Trophoblast cell (in vitro differentiated cells and primary cell): ENCODE data around the gene PTPRN2.

Source experiments
- DNase-seq, 2 donors: peaks; one replicate each; pipeline ENCODE4 v3.0.0-alpha.2; 2016
- H2AFZ ChIP-seq: 2 replicates; pipeline ENCODE4 v1.6.1; 2013; ENCODE audit warnings: low read length, moderate library complexity, mild to moderate bottlenecking; ENCODE audit not compliant: insufficient read depth, poor library complexity
- H2AK5ac ChIP-seq: 2 replicates; pipeline ENCODE4 v1.6.1; 2013; ENCODE audit warnings: mild to moderate bottlenecking, low read length
- H2BK120ac ChIP-seq: 2 replicates; pipeline ENCODE4 v1.6.1; 2013; ENCODE audit warnings: low read length, mild to moderate bottlenecking, moderate library complexity; ENCODE audit not compliant: insufficient read depth, poor library complexity
- H2BK12ac ChIP-seq: 2 replicates; pipeline ENCODE4 v1.6.1; 2013; ENCODE audit warnings: mild to moderate bottlenecking, low read length, moderate library complexity
- H2BK5ac ChIP-seq: 2 replicates; pipeline ENCODE4 v1.6.1; 2013; ENCODE audit warnings: low read length, low read depth, moderate library complexity, mild to moderate bottlenecking; ENCODE audit not compliant: poor library complexity
- H3K14ac ChIP-seq: 2 replicates; pipeline ENCODE4 v1.6.1; 2013; ENCODE audit warnings: mild to moderate bottlenecking, low read length
- H3K18ac ChIP-seq: 2 replicates; pipeline ENCODE4 v1.6.1; 2013; ENCODE audit warnings: mild to moderate bottlenecking, low read length
- H3K23ac ChIP-seq: 2 replicates; pipeline ENCODE4 v1.6.1; 2013; ENCODE audit warnings: low read length
- H3K27ac ChIP-seq: 2 replicates; pipeline ENCODE4 v1.5.1; 2013; ENCODE audit warnings: low read depth, mild to moderate bottlenecking, inconsistent platforms, low read length, moderate library complexity
- H3K27me3 ChIP-seq: 2 replicates; pipeline ENCODE4 v1.6.1; 2013; ENCODE audit warnings: inconsistent platforms, mild to moderate bottlenecking, low read length, moderate library complexity; ENCODE audit not compliant: insufficient read depth
- H3K36me3 ChIP-seq, 2 experiments: 1 replicate in 1 of 2; 2 replicates in 1 of 2; pipeline ENCODE4 v1.6.1; 2013; ENCODE audit warnings: low read length in 2 of 2, mild to moderate bottlenecking in 2 of 2, moderate library complexity in 1 of 2; ENCODE audit not compliant: insufficient read depth in 2 of 2, control insufficient read depth in 1 of 2
- H3K4ac ChIP-seq: 2 replicates; pipeline ENCODE4 v1.6.1; 2013; ENCODE audit warnings: low read depth, mild to moderate bottlenecking, low read length, moderate library complexity
- H3K4me1 ChIP-seq, 2 experiments: 1 replicate in 1 of 2; 2 replicates in 1 of 2; pipeline ENCODE4 v1.6.1; 2013; ENCODE audit warnings: low read length in 2 of 2, mild to moderate bottlenecking in 2 of 2, moderate library complexity in 1 of 2; ENCODE audit not compliant: insufficient read depth in 2 of 2, control insufficient read depth in 1 of 2
- H3K4me2 ChIP-seq: 2 replicates; pipeline ENCODE4 v1.6.1; 2013; ENCODE audit warnings: inconsistent platforms, mild to moderate bottlenecking, low read length, moderate library complexity
- H3K4me3 ChIP-seq: 2 replicates; pipeline ENCODE4 v1.5.1; 2013; ENCODE audit warnings: mild to moderate bottlenecking, low read depth, low read length, inconsistent platforms
- H3K79me1 ChIP-seq: one replicate; pipeline ENCODE4 v1.6.1; 2013; ENCODE audit warnings: low read length
- H3K79me2 ChIP-seq: 2 replicates; pipeline ENCODE4 v1.6.1; 2013; ENCODE audit warnings: low read length, mild to moderate bottlenecking; ENCODE audit not compliant: control insufficient read depth, insufficient read depth, poor library complexity
- H3K9ac ChIP-seq: 2 replicates; pipeline ENCODE4 v1.6.1; 2013; ENCODE audit warnings: mild to moderate bottlenecking, low read length
- H3K9me3 ChIP-seq: 2 replicates; pipeline ENCODE4 v1.6.1; 2013; ENCODE audit warnings: low read depth, mild to moderate bottlenecking, control low read depth, inconsistent platforms, low read length; ENCODE audit not compliant: insufficient read depth
- H4K12ac ChIP-seq: 2 replicates; pipeline ENCODE4 v1.6.1; 2013; ENCODE audit warnings: low read depth, mild to moderate bottlenecking, low read length, moderate library complexity
- H4K8ac ChIP-seq: 2 replicates; pipeline ENCODE4 v1.6.1; 2013; ENCODE audit warnings: low read depth, mild to moderate bottlenecking, low read length, moderate library complexity
- H4K91ac ChIP-seq: one replicate; pipeline ENCODE4 v1.6.1; 2013; ENCODE audit warnings: low read depth, mild to moderate bottlenecking, low read length, moderate library complexity
- WGBS: extraction: QIAGEN DNeasy Blood & Tissue Kit; methylation state at CpG from one replicate; pipeline ENCODE4 v1.1.7; 2013; ENCODE audit warnings: missing lambda C conversion rate; ENCODE audit not compliant: insufficient read length, insufficient coverage; ENCODE audit errors: extremely low coverage; 5-methylcytosine and 5-hydroxymethylcytosine counted together

The PTPRN2 gene

DNA sequence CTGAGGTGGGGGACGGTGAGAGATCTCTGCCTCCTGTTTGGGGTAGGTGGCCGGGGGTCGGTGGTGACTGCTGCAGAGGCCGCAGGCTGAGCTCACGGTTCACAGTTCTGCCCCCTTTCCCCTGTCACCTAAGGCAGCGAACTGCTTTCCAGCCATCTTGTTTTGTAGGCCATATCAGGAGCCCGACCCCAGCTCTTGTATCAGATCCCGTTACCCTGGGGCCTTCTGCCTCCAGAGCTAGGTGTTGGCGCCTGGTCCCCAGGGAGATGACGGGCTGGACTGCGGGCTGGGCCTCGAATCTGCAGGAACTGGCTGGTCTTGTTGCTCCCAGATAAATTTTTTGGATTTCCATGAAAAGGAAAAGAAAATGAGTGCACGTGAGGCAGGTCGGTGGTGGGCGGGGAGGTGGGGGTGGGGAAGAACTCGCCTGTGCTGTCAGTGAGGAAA is 1067.8 kb downstream of the PTPRN2 start:
- H3K79me1 ChIP-seq, result no peaks in the 10 kb centered on the region
- no peak overlapping the region for H3K27ac ChIP-seq
- H3K9me3 ChIP-seq, result no peaks in the 10 kb centered on the region
- no peaks in the 10 kb centered on the region for H3K27me3 ChIP-seq
- no peak for DNase-seq
- H3K18ac ChIP-seq, result no peak overlapping the region
- H3K4ac ChIP-seq, result no peak overlapping the region
- no peak overlapping the region for H4K91ac ChIP-seq
- H3K79me2 ChIP-seq, result no peaks in the 10 kb centered on the region
- H3K4me1 ChIP-seq, result no peaks in the 10 kb centered on the region
- H3K14ac ChIP-seq, result no peak overlapping the region
- H2BK12ac ChIP-seq, result no peak overlapping the region
- no peak overlapping the region for H4K12ac ChIP-seq
- WGBS, result no CpG with 5 or more reads among the region's 16 CpGs
- H4K8ac ChIP-seq, result no peak overlapping the region
- H2AFZ ChIP-seq, result no peak overlapping the region
- H2BK120ac ChIP-seq, result no peak overlapping the region
- H2BK5ac ChIP-seq, result no peak overlapping the region
- no peaks in the 10 kb centered on the region for H3K36me3 ChIP-seq
- H3K23ac ChIP-seq, result no peak overlapping the region
- H3K4me3 ChIP-seq, result no peak overlapping the region
- H3K4me2 ChIP-seq, result no peak overlapping the region
- H3K9ac ChIP-seq, result no peak overlapping the region
- no peak overlapping the region for H2AK5ac ChIP-seq

DNA sequence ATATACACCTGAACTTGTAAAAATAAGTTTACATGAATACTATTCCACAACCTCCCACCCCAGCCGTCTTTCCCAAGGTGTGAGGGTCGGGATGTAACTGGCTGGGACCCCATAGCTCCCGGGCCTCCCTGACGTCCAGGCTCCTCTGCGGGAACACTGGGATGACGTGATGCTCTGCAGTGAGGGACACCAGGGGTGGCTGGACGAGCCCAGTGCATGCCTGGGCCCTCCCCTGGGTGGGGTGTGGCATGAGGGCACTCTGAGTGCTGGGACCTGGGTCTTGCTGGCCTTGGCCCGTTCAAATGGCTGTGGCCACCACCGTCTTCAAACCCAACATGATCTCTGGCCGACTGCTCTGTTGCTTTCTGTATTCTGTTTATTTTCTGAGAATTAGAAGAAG is 1068.4 kb downstream of the PTPRN2 start:
- no peak overlapping the region for H3K4ac ChIP-seq
- H3K4me3 ChIP-seq, result no peak overlapping the region
- H3K18ac ChIP-seq, result no peak overlapping the region
- no peak for DNase-seq
- no peaks in the 10 kb centered on the region for H3K9me3 ChIP-seq
- no peak overlapping the region for H3K27ac ChIP-seq
- H3K23ac ChIP-seq, result no peak overlapping the region
- H2BK5ac ChIP-seq, result no peak overlapping the region
- H3K14ac ChIP-seq, result no peak overlapping the region
- no peak overlapping the region for H3K4me2 ChIP-seq
- no peaks in the 10 kb centered on the region for H3K79me2 ChIP-seq
- H2AFZ ChIP-seq, result no peak overlapping the region
- no peak overlapping the region for H3K9ac ChIP-seq
- no peak overlapping the region for H2BK12ac ChIP-seq
- H3K4me1 ChIP-seq, result no peaks in the 10 kb centered on the region
- H3K36me3 ChIP-seq, result no peaks in the 10 kb centered on the region
- no CpG with 5 or more reads among the region's 10 CpGs for WGBS
- H4K12ac ChIP-seq, result no peak overlapping the region
- no peak overlapping the region for H2BK120ac ChIP-seq
- no peaks in the 10 kb centered on the region for H3K79me1 ChIP-seq
- no peak overlapping the region for H4K8ac ChIP-seq
- no peak overlapping the region for H2AK5ac ChIP-seq
- no peak overlapping the region for H4K91ac ChIP-seq
- no peaks in the 10 kb centered on the region for H3K27me3 ChIP-seq

DNA sequence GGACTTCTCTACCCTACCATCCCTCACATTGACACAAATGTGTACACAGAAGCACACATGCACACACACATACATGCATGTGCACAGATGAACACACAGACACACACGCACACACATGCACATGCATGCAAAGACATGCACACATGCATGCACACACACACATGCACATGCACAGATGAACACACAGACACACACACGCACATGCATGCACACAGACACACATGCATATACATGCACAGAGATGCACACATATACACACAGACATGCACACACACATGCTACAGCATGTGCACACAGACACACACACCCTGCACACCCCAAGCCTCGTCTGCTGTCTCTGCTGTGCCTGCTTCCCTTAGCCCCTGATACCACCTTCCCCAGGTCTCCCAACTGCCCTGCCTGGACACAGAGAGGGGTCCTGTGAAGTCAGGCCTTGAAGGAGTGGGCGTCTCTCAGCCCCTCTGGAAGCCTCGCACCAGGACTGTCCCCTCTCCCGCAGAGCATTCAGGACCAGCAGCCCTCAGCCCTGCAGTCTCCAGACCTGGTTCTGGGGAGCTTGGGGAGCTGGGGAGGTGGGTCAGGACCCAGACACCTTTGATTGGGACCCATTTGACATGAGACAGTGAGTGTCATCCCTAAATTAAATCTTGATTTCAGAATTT is 1069.0 kb downstream of the PTPRN2 start:
- Histone ChIP-seq H4K91ac (no peak overlapping the region), H2AFZ (no peak overlapping the region), H3K79me1 (no peaks in the 10 kb centered on the region), H3K4me3 (no peak overlapping the region), H3K27me3 (no peaks in the 10 kb centered on the region), H3K14ac (no peak overlapping the region), H2BK12ac (no peak overlapping the region), H3K36me3 (no peaks in the 10 kb centered on the region), H3K9me3 (no peaks in the 10 kb centered on the region), H2BK5ac (no peak overlapping the region), H3K23ac (no peak overlapping the region), H3K4ac (no peak overlapping the region), H3K4me2 (no peak overlapping the region), H2AK5ac (no peak overlapping the region), H2BK120ac (no peak overlapping the region), H3K79me2 (no peaks in the 10 kb centered on the region), H4K12ac (no peak overlapping the region), H3K9ac (no peak overlapping the region), H3K27ac (no peak overlapping the region), H4K8ac (no peak overlapping the region), H3K18ac (no peak overlapping the region), H3K4me1 (no peaks in the 10 kb centered on the region)
- no peak for DNase-seq
- no CpG with 5 or more reads among the region's 6 CpGs for WGBS

DNA sequence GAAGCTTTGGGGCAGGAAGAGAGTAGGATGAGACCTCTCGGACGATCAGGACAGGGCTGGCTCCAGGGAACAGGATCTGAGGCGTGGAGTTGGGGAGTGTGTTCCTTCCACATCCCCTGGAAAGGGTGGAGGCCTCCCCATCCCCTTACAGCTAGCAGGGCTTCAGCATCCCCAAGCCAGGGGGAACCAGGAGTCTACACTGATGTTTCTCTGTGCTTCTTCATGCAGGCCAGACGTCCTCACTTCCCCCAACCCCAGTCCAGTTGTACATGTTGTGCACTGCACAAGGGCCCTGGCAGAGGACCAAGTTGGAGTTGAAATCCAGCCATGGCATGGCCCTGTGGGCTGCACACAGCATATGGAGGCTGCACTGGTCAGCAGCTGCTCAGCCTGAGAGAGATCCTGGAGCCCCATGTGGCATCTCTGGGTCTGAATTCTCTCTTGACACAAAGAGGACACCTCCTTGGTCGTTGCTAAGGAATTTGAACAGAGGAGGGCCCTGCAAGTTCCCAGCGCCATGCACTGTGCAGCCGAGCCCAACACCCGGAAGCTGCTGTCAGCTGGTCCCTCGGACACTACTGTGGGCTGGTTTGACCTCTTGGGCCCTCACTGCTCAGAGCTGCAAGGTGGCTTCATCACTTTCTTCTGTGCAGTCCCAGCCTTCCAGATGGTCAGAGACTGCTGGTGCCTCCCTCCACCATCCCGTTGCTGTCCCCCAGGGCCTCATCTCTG is 1069.7 kb downstream of the PTPRN2 start:
- Histone ChIP-seq H3K9me3 (no peaks in the 10 kb centered on the region), H3K27me3 (no peaks in the 10 kb centered on the region), H3K9ac (no peak overlapping the region), H2BK120ac (no peak overlapping the region), H2BK5ac (no peak overlapping the region), H3K18ac (no peak overlapping the region), H3K4me1 (no peaks in the 10 kb centered on the region), H2BK12ac (no peak overlapping the region), H3K4me3 (no peak overlapping the region), H4K12ac (no peak overlapping the region), H3K23ac (no peak overlapping the region), H3K79me1 (no peaks in the 10 kb centered on the region), H3K27ac (no peak overlapping the region), H3K4ac (no peak overlapping the region), H4K91ac (no peak overlapping the region), H3K36me3 (no peaks in the 10 kb centered on the region), H2AK5ac (no peak overlapping the region), H3K4me2 (no peak overlapping the region), H3K79me2 (no peaks in the 10 kb centered on the region), H2AFZ (no peak overlapping the region), H4K8ac (no peak overlapping the region), H3K14ac (no peak overlapping the region)
- no CpG with 5 or more reads among the region's 10 CpGs for WGBS
- DNase-seq, result no peak
